Posterior vena cava (tissue), 2 donors: ENCODE data around the gene ARL4A. TPM values are rescaled to one million over a fixed set of nuclear protein-coding genes. Genes with fewer than 3 reads are reported as not detected.

Experiments used
- total RNA-seq, 2 donors: library from RNA; stranded (reverse); fragmentation: NEBNext Ultra II Directional; extraction: Animal tissue kit (Norgen Biotek cat#: 25700); gene quantifications; one replicate each; pipeline ENCODE4 v1.2.1, GENCODE V29; 2021
- donor health status: DM: yes; HTN: yes; CAD: no.
- donor health status: DM: yes; HTN: yes; CAD: no.

Gene ARL4A
- total RNA-seq, 2 donors from 2014 or later = 23.9 TPM

Other genes starting within 250 kb of the ARL4A start
- under 1 TPM; 0.29 to 0.79 TPM for gene SCIN, start 116.9 kb upstream of the ARL4A start, total RNA-seq